ENCODE measurements around the gene MRPL39. TPM values are rescaled to one million over a fixed set of nuclear protein-coding genes. Genes with fewer than 3 reads are reported as not detected.

The MRPL39 gene
- polyA plus RNA-seq, 2 of the 4 experiments (the other 2 are of a cell fraction), result 36.8 to 43.7 TPM

DNA sequence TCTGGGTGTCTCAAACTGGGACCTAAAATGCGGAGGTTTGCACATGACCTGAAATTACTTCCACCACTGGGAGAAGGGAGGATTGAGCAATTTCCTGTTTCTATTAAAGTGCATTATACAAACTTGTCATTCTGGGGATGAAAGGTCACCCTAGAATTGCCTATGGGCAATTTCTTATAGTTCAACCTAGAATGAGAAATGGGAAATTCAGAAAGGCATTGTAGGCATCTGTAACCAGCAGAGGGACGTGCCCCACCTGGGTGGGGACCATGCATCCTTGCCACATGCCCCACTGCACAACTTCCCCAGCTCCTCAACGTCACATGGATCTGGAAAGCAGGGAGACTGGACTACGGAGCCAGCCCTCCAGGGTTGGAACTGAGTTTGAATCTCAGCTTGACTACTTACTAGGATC is 47.0 kb downstream of the MRPL39 start:
- POLR2A ChIA-PET, result no interaction called here
- 63% methylated on average over 4 of the region's 4 CpGs for WGBS (ENCODE audit: missing lambda C conversion rate)
- DNase-seq (ENCODE audit: low read depth in 1 of 2, low spot score in 1 of 2), result no peak
- no peak for ATAC-seq
- no peaks in the 10 kb centered on the region for H3K4me1 ChIP-seq
- H3K4me3 ChIP-seq, result no peak overlapping the region
- CTCF ChIA-PET, result no interaction called here
- TF ChIP-seq, protein P1, sequence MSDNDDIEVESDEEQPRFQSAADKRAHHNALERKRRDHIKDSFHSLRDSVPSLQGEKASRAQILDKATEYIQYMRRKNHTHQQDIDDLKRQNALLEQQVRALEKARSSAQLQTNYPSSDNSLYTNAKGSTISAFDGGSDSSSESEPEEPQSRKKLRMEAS (IDR thresholded peaks at IDR 0.05), result no peak
- TF ChIP-seq MAZ (IDR thresholded peaks at IDR 0.05; ENCODE audit: borderline replicate concordance, low read depth, low read length) (no peak), RCOR1 (IDR thresholded peaks at IDR 0.05; ENCODE audit: low read depth, low read length) (no peak), KDM5A (IDR thresholded peaks at IDR 0.05) (no peak), CEBPB (IDR thresholded peaks at IDR 0.05) (no peak), NPAS2 (CRISPR knock-in tag; IDR thresholded peaks at IDR 0.05; ENCODE audit: borderline replicate concordance) (no peak), HOXB5 (CRISPR knock-in tag; IDR thresholded peaks at IDR 0.05) (no peak), HEYL (CRISPR knock-in tag; IDR thresholded peaks at IDR 0.05) (no peak), ZNF302 (CRISPR knock-in tag; IDR thresholded peaks at IDR 0.05) (no peak), ZSCAN20 (CRISPR knock-in tag; IDR thresholded peaks at IDR 0.05) (no peak), ZC3H11A (IDR thresholded peaks at IDR 0.05) (no peak), ESRRA (IDR thresholded peaks at IDR 0.05; ENCODE audit: borderline replicate concordance, low read length) (no peak), FOSB (CRISPR knock-in tag; IDR thresholded peaks at IDR 0.05) (no peak), EP300 (IDR thresholded peaks at IDR 0.05) (no peak), SREBF2 (IDR thresholded peaks at IDR 0.05) (no peak)
- TF ChIP-seq, protein P2, sequence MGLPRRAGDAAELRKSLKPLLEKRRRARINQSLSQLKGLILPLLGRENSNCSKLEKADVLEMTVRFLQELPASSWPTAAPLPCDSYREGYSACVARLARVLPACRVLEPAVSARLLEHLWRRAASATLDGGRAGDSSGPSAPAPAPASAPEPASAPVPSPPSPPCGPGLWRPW (IDR thresholded peaks at IDR 0.05), result no peak
- TF ChIP-seq, protein P3, sequence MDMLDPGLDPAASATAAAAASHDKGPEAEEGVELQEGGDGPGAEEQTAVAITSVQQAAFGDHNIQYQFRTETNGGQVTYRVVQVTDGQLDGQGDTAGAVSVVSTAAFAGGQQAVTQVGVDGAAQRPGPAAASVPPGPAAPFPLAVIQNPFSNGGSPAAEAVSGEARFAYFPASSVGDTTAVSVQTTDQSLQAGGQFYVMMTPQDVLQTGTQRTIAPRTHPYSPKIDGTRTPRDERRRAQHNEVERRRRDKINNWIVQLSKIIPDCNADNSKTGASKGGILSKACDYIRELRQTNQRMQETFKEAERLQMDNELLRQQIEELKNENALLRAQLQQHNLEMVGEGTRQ (IDR thresholded peaks at IDR 0.05), result no peak
- no peak overlapping the region for H3K4me2 ChIP-seq
- H3K9me3 ChIP-seq, result no peaks in the 10 kb centered on the region
- no peak for FAIRE-seq
- H3K27ac ChIP-seq, result no peak overlapping the region

DNA sequence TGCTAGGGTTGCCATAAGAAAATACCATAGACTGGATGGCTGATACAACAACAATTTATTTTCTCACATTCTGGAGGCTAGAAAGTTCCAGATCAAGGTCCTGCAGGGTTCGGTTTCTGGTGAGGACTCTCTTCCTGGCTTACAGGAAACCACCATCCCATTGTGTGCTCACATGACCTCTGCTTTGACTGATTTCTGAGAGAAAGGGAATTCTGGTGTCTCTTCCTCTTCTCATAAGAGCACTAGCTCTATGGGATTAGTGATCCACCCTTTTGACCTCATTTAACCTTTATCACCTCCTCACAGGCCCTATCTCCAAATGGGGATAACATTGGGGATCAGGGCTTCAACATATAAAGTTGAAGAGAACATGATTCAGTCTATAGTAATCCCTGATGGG is 47.5 kb downstream of the MRPL39 start:
- H3K27ac ChIP-seq, result no peak overlapping the region
- no peak for ATAC-seq
- H3K9me3 ChIP-seq, result no peaks in the 10 kb centered on the region
- 100% methylated on average over 1 of the region's 1 CpG for WGBS (ENCODE audit: missing lambda C conversion rate)
- no peak for DNase-seq (ENCODE audit: low read depth in 1 of 2, low spot score in 1 of 2)
- TF ChIP-seq SREBF2 (IDR thresholded peaks at IDR 0.05), result no peak
- TF ChIP-seq ZC3H11A (IDR thresholded peaks at IDR 0.05), result no peak
- no peak for TF ChIP-seq MYC (IDR thresholded peaks at IDR 0.05; ENCODE audit: borderline replicate concordance, low read length)
- TF ChIP-seq TP53 (CRISPR knock-in tag; IDR thresholded peaks at IDR 0.05), result no peak
- no peak overlapping the region for H3K4me3 ChIP-seq
- POLR2A ChIA-PET, result no interaction called here
- FAIRE-seq, result no peak
- H3K4me2 ChIP-seq, result no peak overlapping the region
- CTCF ChIA-PET, result no interaction called here
- H3K4me1 ChIP-seq, result no peaks in the 10 kb centered on the region

DNA sequence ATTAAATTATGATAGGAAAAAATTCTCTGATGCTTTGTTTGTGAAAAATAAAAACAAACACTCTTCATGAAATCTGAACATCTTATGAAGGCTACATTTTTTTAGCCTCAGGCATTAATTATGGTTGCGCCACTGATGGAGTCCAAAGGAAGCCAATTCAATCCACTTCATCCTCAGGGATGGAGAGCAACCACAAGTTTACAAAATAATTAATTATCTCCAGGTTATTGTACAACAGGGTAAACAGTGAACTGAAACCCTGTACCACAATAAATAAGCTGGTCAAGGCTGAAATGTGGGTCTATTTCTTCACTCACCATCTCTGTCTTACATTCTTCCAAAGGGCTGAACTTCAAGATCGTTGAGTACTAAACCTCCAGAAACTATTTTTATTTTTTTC is 49.2 kb downstream of the MRPL39 start:
- Histone ChIP-seq H3K9me3 (no peaks in the 10 kb centered on the region), H3K27ac (no peak overlapping the region), H3K4me1 (no peaks in the 10 kb centered on the region), H3K4me2 (no peak overlapping the region), H3K4me3 (no peak overlapping the region)
- DNase-seq (ENCODE audit: low read depth in 1 of 2, low spot score in 1 of 2) (no peak), ATAC-seq (no peak), FAIRE-seq (no peak)
- WGBS (ENCODE audit: missing lambda C conversion rate), result 57% methylated on average over 2 of the region's 2 CpGs
- ChIA-PET POLR2A (no interaction called here), CTCF (interaction anchor here (1.5 kb wide), 1 partner anchor 9 kb away, joined by 3 read pairs; no protein-coding TSS in a partner anchor)
- TF ChIP-seq KDM5A (IDR thresholded peaks at IDR 0.05) (no peak), ZSCAN20 (CRISPR knock-in tag; IDR thresholded peaks at IDR 0.05) (no peak), PHF8 (IDR thresholded peaks at IDR 0.05; ENCODE audit: borderline replicate concordance, low read depth) (no peak), CBX8 (IDR thresholded peaks at IDR 0.05) (no peak), EHMT2 (IDR thresholded peaks at IDR 0.05; ENCODE audit: low read depth) (no peak), NPAS2 (CRISPR knock-in tag; IDR thresholded peaks at IDR 0.05; ENCODE audit: borderline replicate concordance) (no peak), FOSB (CRISPR knock-in tag; IDR thresholded peaks at IDR 0.05) (no peak), SMC3 (IDR thresholded peaks at IDR 0.05) (no peak), MAZ (IDR thresholded peaks at IDR 0.05; ENCODE audit: borderline replicate concordance, low read depth, low read length) (no peak), ZFP36 (IDR thresholded peaks at IDR 0.05; ENCODE audit: borderline replicate concordance, partially characterized antibody) (no peak), RNF2 (IDR thresholded peaks at IDR 0.05; ENCODE audit: borderline replicate concordance, low read depth) (no peak), RARB (CRISPR knock-in tag; IDR thresholded peaks at IDR 0.05) (no peak), ZC3H11A (IDR thresholded peaks at IDR 0.05) (no peak), RCOR1 (IDR thresholded peaks at IDR 0.05; ENCODE audit: low read depth, low read length) (no peak)
- TF ChIP-seq, protein P2 (IDR thresholded peaks at IDR 0.05), result no peak
- TF ChIP-seq, protein P4, sequence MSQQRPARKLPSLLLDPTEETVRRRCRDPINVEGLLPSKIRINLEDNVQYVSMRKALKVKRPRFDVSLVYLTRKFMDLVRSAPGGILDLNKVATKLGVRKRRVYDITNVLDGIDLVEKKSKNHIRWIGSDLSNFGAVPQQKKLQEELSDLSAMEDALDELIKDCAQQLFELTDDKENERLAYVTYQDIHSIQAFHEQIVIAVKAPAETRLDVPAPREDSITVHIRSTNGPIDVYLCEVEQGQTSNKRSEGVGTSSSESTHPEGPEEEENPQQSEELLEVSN (IDR thresholded peaks at IDR 0.05; ENCODE audit: borderline replicate concordance, low read depth), result no peak
- TF ChIP-seq, protein P5, sequence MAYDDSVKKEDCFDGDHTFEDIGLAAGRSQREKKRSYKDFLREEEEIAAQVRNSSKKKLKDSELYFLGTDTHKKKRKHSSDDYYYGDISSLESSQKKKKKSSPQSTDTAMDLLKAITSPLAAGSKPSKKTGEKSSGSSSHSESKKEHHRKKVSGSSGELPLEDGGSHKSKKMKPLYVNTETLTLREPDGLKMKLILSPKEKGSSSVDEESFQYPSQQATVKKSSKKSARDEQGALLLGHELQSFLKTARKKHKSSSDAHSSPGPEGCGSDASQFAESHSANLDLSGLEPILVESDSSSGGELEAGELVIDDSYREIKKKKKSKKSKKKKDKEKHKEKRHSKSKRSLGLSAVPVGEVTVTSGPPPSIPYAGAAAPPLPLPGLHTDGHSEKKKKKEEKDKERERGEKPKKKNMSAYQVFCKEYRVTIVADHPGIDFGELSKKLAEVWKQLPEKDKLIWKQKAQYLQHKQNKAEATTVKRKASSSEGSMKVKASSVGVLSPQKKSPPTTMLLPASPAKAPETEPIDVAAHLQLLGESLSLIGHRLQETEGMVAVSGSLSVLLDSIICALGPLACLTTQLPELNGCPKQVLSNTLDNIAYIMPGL (CRISPR knock-in tag; IDR thresholded peaks at IDR 0.05; ENCODE audit: borderline replicate concordance), result no peak
